Measurements from ENCODE around the gene UBE2O.

Gene UBE2O

DNA sequence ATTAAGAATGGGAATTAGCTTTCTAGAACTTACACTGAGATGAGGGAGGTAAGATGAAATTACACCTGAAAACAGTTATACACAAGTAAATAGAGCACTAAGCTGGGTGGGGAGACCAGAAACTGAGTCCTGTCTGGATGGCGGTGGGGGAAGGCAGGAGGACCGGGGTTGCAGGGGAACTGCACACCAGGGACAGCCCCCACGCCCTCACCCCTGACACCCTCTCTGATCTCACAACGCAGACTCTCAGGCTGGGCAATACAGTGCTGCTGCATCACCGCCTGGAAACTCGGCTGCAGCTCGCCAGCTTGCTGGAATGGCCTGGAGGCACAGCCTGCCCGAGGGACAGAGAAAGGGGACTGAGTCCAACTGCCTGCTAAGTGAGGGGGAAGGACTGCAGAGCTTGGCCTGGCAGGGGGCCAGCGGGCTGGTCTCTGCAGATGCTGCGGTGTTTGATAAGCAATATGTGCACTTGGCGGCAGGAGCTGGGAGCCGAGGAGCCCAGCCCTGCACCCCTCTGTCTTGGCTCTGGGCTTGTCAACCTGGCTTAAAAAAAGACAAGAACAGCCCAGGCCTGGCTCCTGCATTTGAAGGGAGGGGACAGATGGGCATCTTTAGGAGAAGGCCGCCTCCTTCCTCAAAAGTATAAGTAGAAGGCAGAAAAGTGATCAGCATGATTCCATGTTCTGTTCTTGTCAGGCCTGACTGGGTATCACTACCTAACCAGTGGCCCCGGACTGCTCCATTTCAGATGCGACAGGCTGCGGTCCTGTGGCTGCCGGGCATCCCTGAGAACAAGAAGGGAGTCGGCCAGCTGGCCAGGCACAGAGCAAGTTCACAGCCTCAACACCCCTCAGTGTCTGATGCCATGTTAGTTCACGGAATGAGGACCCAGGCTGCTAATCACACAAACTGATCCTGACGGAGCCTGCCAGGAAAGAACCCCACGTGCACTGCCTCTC, 38.3 kb downstream of the UBE2O start:
- TF ChIP-seq, protein P1, sequence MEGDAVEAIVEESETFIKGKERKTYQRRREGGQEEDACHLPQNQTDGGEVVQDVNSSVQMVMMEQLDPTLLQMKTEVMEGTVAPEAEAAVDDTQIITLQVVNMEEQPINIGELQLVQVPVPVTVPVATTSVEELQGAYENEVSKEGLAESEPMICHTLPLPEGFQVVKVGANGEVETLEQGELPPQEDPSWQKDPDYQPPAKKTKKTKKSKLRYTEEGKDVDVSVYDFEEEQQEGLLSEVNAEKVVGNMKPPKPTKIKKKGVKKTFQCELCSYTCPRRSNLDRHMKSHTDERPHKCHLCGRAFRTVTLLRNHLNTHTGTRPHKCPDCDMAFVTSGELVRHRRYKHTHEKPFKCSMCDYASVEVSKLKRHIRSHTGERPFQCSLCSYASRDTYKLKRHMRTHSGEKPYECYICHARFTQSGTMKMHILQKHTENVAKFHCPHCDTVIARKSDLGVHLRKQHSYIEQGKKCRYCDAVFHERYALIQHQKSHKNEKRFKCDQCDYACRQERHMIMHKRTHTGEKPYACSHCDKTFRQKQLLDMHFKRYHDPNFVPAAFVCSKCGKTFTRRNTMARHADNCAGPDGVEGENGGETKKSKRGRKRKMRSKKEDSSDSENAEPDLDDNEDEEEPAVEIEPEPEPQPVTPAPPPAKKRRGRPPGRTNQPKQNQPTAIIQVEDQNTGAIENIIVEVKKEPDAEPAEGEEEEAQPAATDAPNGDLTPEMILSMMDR (IDR thresholded peaks at IDR 0.05; ENCODE audit: low read depth, low read length, poor library complexity, severe bottlenecking), result no peak
- TF ChIP-seq EZH2phosphoT487 (IDR thresholded peaks at IDR 0.05; ENCODE audit: borderline replicate concordance, low read length), result no peak
- Histone ChIP-seq H3K27me3 (ENCODE audit: control insufficient read depth, low read length) (no peaks in the 10 kb centered on the region), H3K4me1 (ENCODE audit: control insufficient read depth, low read length) (peaks cover 43% of the 10 kb centered on the region), H3K27ac (ENCODE audit: low read depth, low read length) (no peak overlapping the region), H3K4me3 (ENCODE audit: low read length) (no peak overlapping the region), H3K9me3 (ENCODE audit: control insufficient read depth, insufficient read depth, low read length) (no peaks in the 10 kb centered on the region), H3K4me2 (ENCODE audit: low read length) (no peak overlapping the region), H4K20me1 (ENCODE audit: control insufficient read depth, insufficient read depth, low read depth, low read length) (no peaks in the 10 kb centered on the region), H3K36me3 (ENCODE audit: control insufficient read depth, low read length) (peaks cover 27% of the 10 kb centered on the region), H3F3A (ENCODE audit: control insufficient read depth, insufficient read depth) (peaks cover 13% of the 10 kb centered on the region), H3K9me2 (replicated peaks; ENCODE audit: control insufficient read depth, low read length) (no peaks in the 10 kb centered on the region), H3K79me2 (ENCODE audit: control insufficient read depth, low read length) (peaks cover 84% of the 10 kb centered on the region)

DNA sequence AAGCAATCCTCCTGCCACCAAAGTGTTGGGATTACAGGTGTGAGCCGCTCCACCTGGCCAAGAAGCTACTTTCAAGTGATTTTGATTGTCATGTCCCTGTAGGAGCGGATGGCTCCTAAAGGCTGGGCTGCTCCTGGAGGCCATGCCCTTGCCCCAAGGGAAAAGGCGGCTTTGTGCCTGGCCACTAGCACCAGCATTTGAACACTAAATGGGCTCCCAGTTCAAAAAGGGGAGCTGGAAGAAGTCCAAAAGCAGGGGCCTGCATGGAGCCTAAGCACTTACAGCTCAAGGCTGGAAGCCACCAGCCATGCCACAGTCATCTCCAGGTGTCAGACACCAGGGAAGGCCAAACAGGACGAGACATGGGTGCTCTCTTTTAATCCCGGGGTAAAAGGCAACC, 41.7 kb downstream of the UBE2O start:
- H3K9me2 ChIP-seq (replicated peaks; ENCODE audit: control insufficient read depth, low read length), result no peaks in the 10 kb centered on the region
- H3K36me3 ChIP-seq (ENCODE audit: control insufficient read depth, low read length), result peaks cover 11% of the 10 kb centered on the region; the same call in 1 of the 2 replicates
- no peak overlapping the region for H3K27ac ChIP-seq (ENCODE audit: low read depth, low read length)
- peaks cover 74% of the 10 kb centered on the region for H3K79me2 ChIP-seq (ENCODE audit: control insufficient read depth, low read length)
- peaks cover 6% of the 10 kb centered on the region; the same call in 1 of the 2 replicates for H4K20me1 ChIP-seq (ENCODE audit: control insufficient read depth, insufficient read depth, low read depth, low read length)
- H3K4me3 ChIP-seq (ENCODE audit: low read length), result no peak overlapping the region
- H3K27me3 ChIP-seq (ENCODE audit: control insufficient read depth, low read length), result no peaks in the 10 kb centered on the region
- no peak overlapping the region for H3K4me2 ChIP-seq (ENCODE audit: low read length)
- no peaks in the 10 kb centered on the region for H3K9me3 ChIP-seq (ENCODE audit: control insufficient read depth, insufficient read depth, low read length)
- H3K4me1 ChIP-seq (ENCODE audit: control insufficient read depth, low read length), result peaks cover 43% of the 10 kb centered on the region
- TF ChIP-seq, protein P1 (IDR thresholded peaks at IDR 0.05; ENCODE audit: low read depth, low read length, poor library complexity, severe bottlenecking), result no peak
- TF ChIP-seq EZH2phosphoT487 (IDR thresholded peaks at IDR 0.05; ENCODE audit: borderline replicate concordance, low read length), result no peak
- H3F3A ChIP-seq (ENCODE audit: control insufficient read depth, insufficient read depth), result peaks cover 4% of the 10 kb centered on the region; the same call in 1 of the 2 replicates

DNA sequence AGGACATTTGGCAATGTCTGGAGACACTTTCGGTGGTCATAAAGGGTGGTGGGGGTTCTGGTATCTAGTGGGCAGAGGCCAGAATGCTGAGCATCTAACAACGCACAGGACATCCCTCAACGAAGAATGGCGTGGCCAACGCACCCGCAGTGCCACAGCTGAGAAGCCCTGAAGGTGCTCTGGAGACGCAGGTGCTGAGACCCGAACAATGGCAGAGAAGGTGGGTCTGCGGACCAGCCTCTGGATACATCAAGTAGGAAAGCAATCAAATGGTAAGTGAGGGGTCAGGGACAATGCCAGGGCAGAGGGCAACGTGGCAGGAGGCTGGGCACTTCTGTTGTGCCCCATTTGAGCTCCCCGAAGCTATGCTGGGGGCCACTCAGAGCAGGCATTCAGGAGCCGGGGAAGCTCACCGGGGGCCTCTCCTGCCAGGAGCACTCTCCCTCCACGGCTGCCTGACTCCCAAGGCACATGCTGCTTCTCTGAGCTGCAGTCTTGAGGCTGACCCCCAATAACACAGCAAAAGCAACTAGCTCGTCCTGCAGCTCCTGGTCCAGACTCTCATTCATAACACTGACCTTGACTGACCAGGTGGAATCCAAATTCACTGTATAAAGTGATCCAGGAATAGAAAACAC, 42.5 kb downstream of the UBE2O start:
- TF ChIP-seq, protein P1 (IDR thresholded peaks at IDR 0.05; ENCODE audit: low read depth, low read length, poor library complexity, severe bottlenecking), result no peak
- no peak for TF ChIP-seq EZH2phosphoT487 (IDR thresholded peaks at IDR 0.05; ENCODE audit: borderline replicate concordance, low read length)
- no peak overlapping the region for H3K27ac ChIP-seq (ENCODE audit: low read depth, low read length)
- H3K4me2 ChIP-seq (ENCODE audit: low read length), result no peak overlapping the region
- no peaks in the 10 kb centered on the region for H3K9me3 ChIP-seq (ENCODE audit: control insufficient read depth, insufficient read depth, low read length)
- peaks cover 50% of the 10 kb centered on the region for H3K4me1 ChIP-seq (ENCODE audit: control insufficient read depth, low read length)
- H3K79me2 ChIP-seq (ENCODE audit: control insufficient read depth, low read length), result peaks cover 75% of the 10 kb centered on the region
- peaks cover 16% of the 10 kb centered on the region for H3K36me3 ChIP-seq (ENCODE audit: control insufficient read depth, low read length)
- H3F3A ChIP-seq (ENCODE audit: control insufficient read depth, insufficient read depth), result peaks cover 4% of the 10 kb centered on the region; the same call in 1 of the 2 replicates
- H3K4me3 ChIP-seq (ENCODE audit: low read length), result no peak overlapping the region
- H3K27me3 ChIP-seq (ENCODE audit: control insufficient read depth, low read length), result no peaks in the 10 kb centered on the region
- H4K20me1 ChIP-seq (ENCODE audit: control insufficient read depth, insufficient read depth, low read depth, low read length), result peaks cover 11% of the 10 kb centered on the region; the same call in 1 of the 2 replicates
- no peaks in the 10 kb centered on the region for H3K9me2 ChIP-seq (replicated peaks; ENCODE audit: control insufficient read depth, low read length)
